ENCODE measurements around the gene CHRM5.
A peak's percentile ranks its signal among the peaks of the same experiment; 100 is the strongest.
"Not testable (repeated sequence)": the region's sequence is repeated elsewhere in the genome, so short reads cannot be mapped to it uniquely, and the experiment has no call there.

The CHRM5 gene

GRCh38 chr15:34038871-34039789 lies 70.8 kb downstream of the CHRM5 start, which contains the start of gene AVEN:
Gene AVEN (minus strand): TSS chr15:34039204. CDS start chr15:34039046, 158 bp downstream.
- DNase-seq (ENCODE audit: low spot score in 2 of 2) = peak; percentile 16 to 65

DNA sequence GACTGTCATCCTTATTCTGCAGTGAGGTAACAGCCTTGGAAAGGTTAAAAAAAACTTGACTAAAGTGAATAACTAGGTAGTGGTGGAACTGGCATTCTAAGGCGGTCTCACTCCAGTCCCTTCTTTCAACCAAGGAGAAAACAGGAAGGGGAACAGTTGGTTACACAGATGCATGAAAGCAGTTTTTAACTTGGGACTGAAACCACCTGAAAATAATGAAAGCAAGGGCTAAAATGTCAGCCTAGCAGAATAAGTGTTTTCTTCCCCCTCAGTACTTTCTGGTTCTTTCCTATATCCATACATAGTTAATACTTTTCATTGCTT lies 71.5 kb downstream of the CHRM5 start:
- DNase-seq (ENCODE audit: low spot score in 2 of 2) = no peak
- Histone ChIP-seq H3K4me3 (peak overlapping the region; percentile 53; the same call in 1 of the 2 replicates), H3K27me3 (ENCODE audit: low read depth) (no peaks in the 10 kb centered on the region), H3K4me1 (peaks cover 7% of the 10 kb centered on the region), H3K9me3 (no peaks in the 10 kb centered on the region), H3K36me3 (replicated peaks) (no peaks in the 10 kb centered on the region)
- in situ Hi-C loops (cut with MboI; ENCODE audit: low sequenced_read_pairs) = no loop called here

More at GRCh38 chr15:34038871-34039789, 70.8 kb downstream of the CHRM5 start, which contains the start of gene AVEN:
- no peaks in the 10 kb centered on the region for H3K36me3 ChIP-seq (replicated peaks)
- in situ Hi-C loops (cut with MboI; ENCODE audit: low sequenced_read_pairs) = no loop called here
- H3K4me3 ChIP-seq = peak within 1 kb of the TSS; percentile 53
- H3K9me3 ChIP-seq = no peaks in the 10 kb centered on the region
- H3K4me1 ChIP-seq = peaks cover 7% of the 10 kb centered on the region
- H3K27me3 ChIP-seq (ENCODE audit: low read depth) = no peaks in the 10 kb centered on the region

DNA sequence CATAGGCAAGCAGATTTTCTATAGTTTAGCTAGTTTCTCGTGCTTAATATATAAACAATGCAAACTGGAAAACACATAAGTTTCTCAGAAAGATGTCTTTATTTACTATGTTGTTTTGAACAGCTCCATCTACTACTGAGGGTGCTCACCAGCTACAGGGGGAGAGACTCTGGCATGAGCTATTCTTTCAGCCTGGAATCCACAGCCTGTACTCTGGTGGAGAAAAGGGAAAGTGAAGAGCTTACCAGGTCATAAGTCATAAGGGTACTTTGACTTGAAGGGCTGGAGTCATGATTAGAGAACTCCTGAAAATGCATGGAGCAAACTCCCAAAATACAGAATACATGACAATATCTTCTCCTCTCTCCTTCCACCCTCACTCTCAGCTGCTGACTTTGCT lies 75.1 kb downstream of the CHRM5 start:
- Histone ChIP-seq H3K4me3 (no peak overlapping the region), H3K36me3 (replicated peaks) (no peaks in the 10 kb centered on the region), H3K27me3 (ENCODE audit: low read depth) (no peaks in the 10 kb centered on the region), H3K9me3 (no peaks in the 10 kb centered on the region), H3K4me1 (peaks cover 7% of the 10 kb centered on the region)
- no peak for DNase-seq (ENCODE audit: low spot score in 2 of 2)
- in situ Hi-C loops (cut with MboI; ENCODE audit: low sequenced_read_pairs) = no loop called here

GRCh38 chr15:34043813-34044212 lies 75.5 kb downstream of the CHRM5 start:
- in situ Hi-C loops (cut with MboI; ENCODE audit: low sequenced_read_pairs) = no loop called here
- DNase-seq (ENCODE audit: low spot score in 2 of 2) = no peak
- H3K27me3 ChIP-seq (ENCODE audit: low read depth) = no peaks in the 10 kb centered on the region
- H3K4me3 ChIP-seq = no peak overlapping the region
- H3K9me3 ChIP-seq = no peaks in the 10 kb centered on the region
- H3K4me1 ChIP-seq = peaks cover 7% of the 10 kb centered on the region
- H3K36me3 ChIP-seq (replicated peaks) = no peaks in the 10 kb centered on the region

DNA sequence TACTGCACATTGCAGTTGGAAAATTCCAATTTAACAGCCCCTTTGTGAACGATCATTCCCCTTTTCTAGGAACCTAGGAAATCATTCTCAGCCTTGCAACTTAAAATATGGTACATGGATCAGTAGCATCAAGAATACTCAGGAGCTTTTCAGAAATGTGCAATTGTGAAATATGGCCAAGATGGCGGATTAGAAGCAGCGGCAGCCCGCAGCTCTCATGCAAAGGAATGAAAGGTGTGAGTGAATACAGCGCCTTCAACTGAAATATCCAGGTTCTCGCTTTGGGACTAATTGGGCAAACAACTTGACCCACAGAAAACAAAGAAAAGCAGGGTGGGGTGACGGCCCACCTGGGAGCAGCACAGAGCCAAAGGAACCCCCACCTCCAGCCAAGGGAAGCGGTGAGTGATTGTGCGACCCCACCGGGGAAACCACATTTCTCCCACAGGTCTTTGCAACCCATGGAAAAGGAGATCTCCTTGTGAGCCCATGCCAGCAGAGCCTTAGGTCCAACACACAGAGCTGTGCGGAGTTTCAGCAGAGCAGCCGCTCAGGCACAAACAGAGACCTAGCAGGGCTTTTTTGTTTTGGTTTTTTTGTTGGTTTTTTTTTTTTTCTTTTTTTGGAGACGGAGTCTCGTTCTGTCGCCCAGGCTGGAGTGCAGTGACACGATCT lies 78.3 kb downstream of the CHRM5 start:
- no peak overlapping the region for H3K4me3 ChIP-seq
- peaks cover 4% of the 10 kb centered on the region; the same call in 1 of the 2 replicates for H3K9me3 ChIP-seq
- H3K36me3 ChIP-seq (replicated peaks) = no peaks in the 10 kb centered on the region
- no peaks in the 10 kb centered on the region for H3K4me1 ChIP-seq
- no peak for DNase-seq (ENCODE audit: low spot score in 2 of 2)
- no peaks in the 10 kb centered on the region for H3K27me3 ChIP-seq (ENCODE audit: low read depth)
- in situ Hi-C loops (cut with MboI; ENCODE audit: low sequenced_read_pairs) = no loop called here

DNA sequence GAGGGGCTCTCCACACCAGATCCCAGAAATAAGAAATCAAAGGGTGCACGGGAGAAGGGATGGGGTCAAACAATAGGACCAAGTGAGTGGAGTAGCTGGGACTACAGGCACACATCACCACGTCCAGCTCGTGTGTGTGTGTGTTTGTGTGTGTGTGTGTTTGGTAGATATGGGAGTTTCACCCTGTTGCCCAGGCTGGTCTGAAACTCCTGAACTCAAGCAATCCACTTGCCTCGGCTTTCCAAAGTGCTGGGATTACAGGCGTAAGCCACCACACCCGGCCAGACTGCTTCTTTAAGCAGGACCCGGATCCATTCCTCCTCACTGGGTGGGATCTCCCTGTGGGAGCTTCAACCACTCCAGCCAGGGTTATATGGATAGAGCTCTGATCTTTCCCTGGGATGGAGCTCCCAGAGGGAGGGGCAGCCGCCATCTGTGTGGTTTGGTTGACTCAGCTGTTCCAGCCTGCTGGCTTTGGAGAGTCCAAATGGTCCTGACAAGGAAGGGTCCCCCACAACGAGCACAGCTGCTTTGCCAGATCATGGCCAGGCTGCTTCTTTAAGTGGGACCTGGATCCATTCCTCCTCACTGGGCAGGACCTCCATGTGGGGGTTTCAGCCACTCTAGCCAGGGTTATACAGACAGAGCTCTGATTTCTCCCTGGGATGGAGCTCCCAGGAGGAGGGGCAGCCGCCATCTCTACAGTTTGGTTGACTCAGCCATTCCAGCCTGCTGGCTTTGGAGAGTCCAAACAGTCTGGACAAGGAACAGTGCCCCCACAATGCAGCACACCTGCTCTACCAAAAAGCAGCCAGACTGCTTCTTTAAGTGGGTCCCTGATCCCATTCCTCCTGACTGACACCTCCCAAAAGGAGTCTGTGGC lies 79.8 kb downstream of the CHRM5 start:
- in situ Hi-C loops (cut with MboI; ENCODE audit: low sequenced_read_pairs) = no loop called here
- Histone ChIP-seq H3K27me3 (ENCODE audit: low read depth) (no peaks in the 10 kb centered on the region), H3K36me3 (replicated peaks) (no peaks in the 10 kb centered on the region), H3K4me3 (no peak overlapping the region), H3K4me1 (no peaks in the 10 kb centered on the region), H3K9me3 (peaks cover 7% of the 10 kb centered on the region; the same call in 1 of the 2 replicates)
- DNase-seq (ENCODE audit: low spot score in 2 of 2) = no peak

GRCh38 chr15:34049112-34049511 lies 80.8 kb downstream of the CHRM5 start:
- no peak for DNase-seq (ENCODE audit: low spot score in 2 of 2)
- Histone ChIP-seq H3K36me3 (replicated peaks) (no peaks in the 10 kb centered on the region), H3K9me3 (peaks cover 7% of the 10 kb centered on the region; the same call in 1 of the 2 replicates), H3K27me3 (ENCODE audit: low read depth) (no peaks in the 10 kb centered on the region), H3K4me1 (no peaks in the 10 kb centered on the region), H3K4me3 (no peak overlapping the region)
- in situ Hi-C loops (cut with MboI; ENCODE audit: low sequenced_read_pairs) = no loop called here

DNA sequence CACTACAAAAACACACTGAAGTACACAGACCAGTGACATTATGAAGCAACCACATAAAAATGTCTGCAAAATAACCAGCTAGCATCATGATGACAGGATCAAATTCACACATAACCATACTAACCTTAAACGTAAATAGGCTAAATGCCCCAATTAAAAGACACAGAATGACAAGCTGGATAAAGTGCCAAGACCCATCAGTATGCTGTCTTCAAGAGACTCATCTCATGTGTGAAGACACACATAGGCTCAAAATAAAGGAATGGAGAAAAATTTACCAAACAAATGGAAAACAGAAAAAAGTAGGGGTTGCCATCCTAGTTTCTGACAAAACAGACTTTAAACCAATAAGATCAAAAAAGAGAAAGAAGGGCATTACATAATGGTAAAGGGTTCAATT lies 82.1 kb downstream of the CHRM5 start:
- not testable (repeated sequence) for H3K36me3 ChIP-seq (replicated peaks); H3K27me3 ChIP-seq (ENCODE audit: low read depth); DNase-seq (ENCODE audit: low spot score in 2 of 2); H3K4me1 ChIP-seq; H3K4me3 ChIP-seq; H3K9me3 ChIP-seq
- in situ Hi-C loops (cut with MboI; ENCODE audit: low sequenced_read_pairs) = loop anchor here (25.0 kb wide), 2 partner anchors 537 to 862 kb away; partner anchors contain the start of gene GOLGA8B

GRCh38 chr15:34054081-34054707 lies 85.9 kb downstream of the CHRM5 start:
- no peaks in the 10 kb centered on the region for H3K36me3 ChIP-seq (replicated peaks)
- no peak for DNase-seq (ENCODE audit: low spot score in 2 of 2)
- no peaks in the 10 kb centered on the region for H3K27me3 ChIP-seq (ENCODE audit: low read depth)
- H3K4me1 ChIP-seq = no peaks in the 10 kb centered on the region
- H3K4me3 ChIP-seq = no peak overlapping the region
- H3K9me3 ChIP-seq = peaks cover 7% of the 10 kb centered on the region; the same call in 1 of the 2 replicates
- in situ Hi-C loops (cut with MboI; ENCODE audit: low sequenced_read_pairs) = loop anchor here (25.0 kb wide), 2 partner anchors 533 to 858 kb away; partner anchors contain the start of gene GOLGA8B

- Histone ChIP-seq H3K4me3 (no peak overlapping the region), H3K4me1 (no peaks in the 10 kb centered on the region), H3K36me3 (replicated peaks) (no peaks in the 10 kb centered on the region), H3K9me3 (peaks cover 7% of the 10 kb centered on the region; the same call in 1 of the 2 replicates), H3K27me3 (ENCODE audit: low read depth) (no peaks in the 10 kb centered on the region)
- DNase-seq (ENCODE audit: low spot score in 2 of 2) = no peak
- in situ Hi-C loops (cut with MboI; ENCODE audit: low sequenced_read_pairs) = loop anchor here (25.0 kb wide), 2 partner anchors 531 to 856 kb away; partner anchors contain the start of gene GOLGA8B
Observed at GRCh38 chr15:34055868-34056595, 87.7 kb downstream of the CHRM5 start.

DNA sequence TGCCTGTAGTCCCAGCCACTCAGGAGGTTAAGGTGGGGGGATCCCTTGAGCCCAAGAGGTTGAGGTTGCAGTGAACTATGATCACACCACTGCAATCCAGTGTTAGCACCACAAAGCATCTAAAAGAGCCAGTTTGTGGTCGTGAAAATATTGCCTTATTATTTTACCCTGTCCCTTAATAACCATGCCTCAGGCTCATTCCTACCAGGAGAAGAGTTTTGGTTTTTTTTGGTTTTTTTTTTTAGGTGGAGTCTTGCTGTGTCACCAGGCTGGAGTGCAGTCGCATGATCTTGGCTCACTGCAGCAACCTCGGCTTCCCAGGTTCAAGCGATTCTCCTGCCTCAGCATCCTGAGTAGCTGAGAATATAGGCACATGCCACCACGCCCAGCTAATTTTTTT lies 88.6 kb downstream of the CHRM5 start:
- Histone ChIP-seq H3K36me3 (replicated peaks) (no peaks in the 10 kb centered on the region), H3K9me3 (peaks cover 1% of the 10 kb centered on the region; the same call in 1 of the 2 replicates), H3K4me3 (no peak overlapping the region), H3K27me3 (ENCODE audit: low read depth) (no peaks in the 10 kb centered on the region), H3K4me1 (no peaks in the 10 kb centered on the region)
- no peak for DNase-seq (ENCODE audit: low spot score in 2 of 2)
- in situ Hi-C loops (cut with MboI; ENCODE audit: low sequenced_read_pairs) = loop anchor here (25.0 kb wide), 2 partner anchors 530 to 855 kb away; partner anchors contain the start of gene GOLGA8B

DNA sequence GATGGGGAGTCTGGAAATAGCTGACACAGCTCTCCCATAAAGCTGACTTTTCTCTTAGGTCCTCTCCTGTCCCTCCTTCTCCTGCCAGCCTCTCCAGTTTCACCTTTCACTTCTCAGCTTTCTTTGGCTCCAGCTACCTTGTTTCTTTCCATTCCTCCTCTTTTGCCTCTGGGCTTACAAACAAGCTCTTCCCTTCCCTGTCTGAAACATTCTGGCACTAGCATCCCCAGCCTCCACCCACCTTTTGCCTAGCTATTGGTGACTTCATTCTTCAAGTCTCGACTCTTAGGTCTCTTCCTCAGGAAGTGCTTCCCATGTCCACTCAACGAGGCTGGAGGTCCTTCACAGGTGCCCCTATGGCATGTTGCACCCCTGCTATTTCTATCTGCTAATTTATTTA lies 91.2 kb downstream of the CHRM5 start:
- Histone ChIP-seq H3K4me3 (no peak overlapping the region), H3K4me1 (no peaks in the 10 kb centered on the region), H3K36me3 (replicated peaks) (no peaks in the 10 kb centered on the region), H3K9me3 (no peaks in the 10 kb centered on the region), H3K27me3 (ENCODE audit: low read depth) (no peaks in the 10 kb centered on the region)
- no peak for DNase-seq (ENCODE audit: low spot score in 2 of 2)
- in situ Hi-C loops (cut with MboI; ENCODE audit: low sequenced_read_pairs) = loop anchor here (25.0 kb wide), 2 partner anchors 528 to 853 kb away; partner anchors contain the start of gene GOLGA8B
